ENCODE data around the gene TSHZ2.

The TSHZ2 gene

GRCh38 chr20:53274365-53274764 is 302.2 kb downstream of the TSHZ2 start:
- Histone ChIP-seq H3K36me3 (replicated peaks) (no peaks in the 10 kb centered on the region), H3K4me3 (ENCODE audit: low read depth, low read length) (no peak overlapping the region), H3K27me3 (replicated peaks) (no peaks in the 10 kb centered on the region), H3K27ac (no peak overlapping the region)
- no peak for DNase-seq
- no peak for TF ChIP-seq CTCF (IDR thresholded peaks at IDR 0.05; ENCODE audit: low read depth, low read length, missing control alignments)
- in situ Hi-C loops (cut with HindIII; ENCODE audit: low pct_ligation_motif_present, low sequenced_read_pairs), result no loop called here

GRCh38 chr20:53274807-53275206 is 302.6 kb downstream of the TSHZ2 start:
- no peak overlapping the region for H3K27ac ChIP-seq
- H3K36me3 ChIP-seq (replicated peaks), result no peaks in the 10 kb centered on the region
- in situ Hi-C loops (cut with HindIII; ENCODE audit: low pct_ligation_motif_present, low sequenced_read_pairs), result no loop called here
- no peak overlapping the region for H3K4me3 ChIP-seq (ENCODE audit: low read depth, low read length)
- TF ChIP-seq CTCF (IDR thresholded peaks at IDR 0.05; ENCODE audit: low read depth, low read length, missing control alignments), result no peak
- DNase-seq, result no peak
- H3K27me3 ChIP-seq (replicated peaks), result no peaks in the 10 kb centered on the region

DNA sequence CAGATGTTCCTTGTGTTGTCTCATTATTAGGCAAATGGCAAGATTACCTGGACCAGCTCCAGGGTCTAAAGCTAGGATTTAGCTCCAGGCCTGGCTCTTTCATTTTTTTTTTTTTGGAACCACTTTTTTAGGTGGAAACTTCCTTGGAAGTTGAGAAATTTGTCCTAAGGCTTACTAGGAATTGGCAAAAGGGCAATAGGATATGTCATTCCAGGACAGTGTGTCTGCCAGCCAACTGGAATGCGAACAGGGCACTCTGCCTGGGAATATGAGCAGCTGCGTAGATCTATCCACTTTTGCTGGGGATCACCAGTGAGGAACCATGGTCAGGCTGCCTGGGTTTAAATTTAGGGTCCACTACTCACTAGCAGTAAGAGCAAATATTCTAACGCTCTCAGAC is 304.0 kb downstream of the TSHZ2 start:
- TF ChIP-seq CTCF (IDR thresholded peaks at IDR 0.05; ENCODE audit: low read depth, low read length, missing control alignments), result no peak
- DNase-seq, result no peak
- Histone ChIP-seq H3K27ac (no peak overlapping the region), H3K4me3 (ENCODE audit: low read depth, low read length) (no peak overlapping the region), H3K27me3 (replicated peaks) (no peaks in the 10 kb centered on the region), H3K36me3 (replicated peaks) (no peaks in the 10 kb centered on the region)
- in situ Hi-C loops (cut with HindIII; ENCODE audit: low pct_ligation_motif_present, low sequenced_read_pairs), result no loop called here

DNA sequence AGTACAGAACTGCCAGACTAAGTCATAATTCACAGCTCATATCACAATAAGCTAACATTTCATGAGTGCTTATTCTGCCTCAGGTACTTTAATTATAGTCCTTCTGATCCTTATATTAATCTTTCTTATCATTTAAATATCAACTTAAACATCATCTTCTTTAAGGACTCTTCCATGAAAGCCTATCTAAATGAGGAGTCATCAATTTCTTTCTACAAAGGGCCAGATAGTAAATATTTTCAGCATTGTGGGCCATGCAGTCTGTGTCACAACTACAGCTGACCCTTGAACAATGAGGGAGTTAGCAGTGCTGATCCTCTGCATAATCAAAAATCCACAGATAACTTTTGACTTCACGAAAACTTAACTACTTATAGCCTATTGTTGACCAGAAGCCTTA is 306.4 kb downstream of the TSHZ2 start:
- Histone ChIP-seq H3K36me3 (replicated peaks) (no peaks in the 10 kb centered on the region), H3K4me3 (ENCODE audit: low read depth, low read length) (no peak overlapping the region), H3K27me3 (replicated peaks) (no peaks in the 10 kb centered on the region), H3K27ac (no peak overlapping the region)
- DNase-seq, result no peak
- TF ChIP-seq CTCF (IDR thresholded peaks at IDR 0.05; ENCODE audit: low read depth, low read length, missing control alignments), result no peak
- in situ Hi-C loops (cut with HindIII; ENCODE audit: low pct_ligation_motif_present, low sequenced_read_pairs), result no loop called here

GRCh38 chr20:53279735-53280134 is 307.6 kb downstream of the TSHZ2 start:
- H3K27me3 ChIP-seq (replicated peaks), result no peaks in the 10 kb centered on the region
- DNase-seq, result no peak
- no peak overlapping the region for H3K4me3 ChIP-seq (ENCODE audit: low read depth, low read length)
- no peak for TF ChIP-seq CTCF (IDR thresholded peaks at IDR 0.05; ENCODE audit: low read depth, low read length, missing control alignments)
- in situ Hi-C loops (cut with HindIII; ENCODE audit: low pct_ligation_motif_present, low sequenced_read_pairs), result no loop called here
- H3K36me3 ChIP-seq (replicated peaks), result no peaks in the 10 kb centered on the region
- no peak overlapping the region for H3K27ac ChIP-seq

DNA sequence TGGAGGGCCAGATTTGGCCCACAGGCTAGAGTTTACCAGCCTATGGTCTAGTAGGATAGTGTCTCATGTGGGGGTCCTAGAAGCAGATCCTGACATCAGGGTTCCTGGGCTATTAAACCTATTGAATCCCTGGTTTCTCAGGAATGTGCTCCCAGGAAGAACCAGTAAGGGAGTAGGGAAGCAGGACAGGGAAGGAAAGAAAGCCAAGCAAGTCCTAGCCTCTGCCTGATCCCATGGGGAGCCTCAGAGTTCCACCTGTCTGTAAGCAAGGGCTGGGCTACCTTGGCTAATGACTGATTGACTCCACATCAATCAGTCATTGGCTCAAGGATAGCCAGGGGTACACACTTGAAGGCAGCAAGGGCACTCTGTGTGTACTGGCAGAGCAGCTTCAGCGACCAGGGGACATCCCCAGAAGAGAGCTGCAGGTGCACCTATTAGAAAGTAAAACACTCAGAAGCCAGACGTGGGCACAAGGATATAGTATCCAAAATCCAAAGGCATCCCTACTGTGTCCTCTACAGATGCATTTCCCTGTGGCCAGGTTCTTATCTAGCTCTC is 309.5 kb downstream of the TSHZ2 start:
- no peak for DNase-seq
- Histone ChIP-seq H3K36me3 (replicated peaks) (no peaks in the 10 kb centered on the region), H3K27ac (no peak overlapping the region), H3K4me3 (ENCODE audit: low read depth, low read length) (no peak overlapping the region), H3K27me3 (replicated peaks) (no peaks in the 10 kb centered on the region)
- no peak for TF ChIP-seq CTCF (IDR thresholded peaks at IDR 0.05; ENCODE audit: low read depth, low read length, missing control alignments)
- in situ Hi-C loops (cut with HindIII; ENCODE audit: low pct_ligation_motif_present, low sequenced_read_pairs), result no loop called here
